NK-92 treated with Interleukin-12 subunit alpha and Interleukin-12 subunit beta, amount 100 ng/mL, for 24 hours (cell line): ENCODE results near the gene C19orf53.

Experiments
- DNase-seq: peaks from one replicate; lab custom pipeline; 2025; lab: John Stamatoyannopoulos, UW

C19orf53 gene

GRCh38 chr19:13826652-13827235 lies 52.5 kb downstream of the C19orf53 start:
- DNase-seq: no peak

- DNase-seq: no peak
These were observed 53.4 kb downstream of the C19orf53 start for GRCh38 chr19:13827656-13828055.
